SU-DHL-6 (cell line): Measurements from ENCODE around the gene EEF2.
"Not testable (repeated sequence)": the region's sequence is repeated elsewhere in the genome, so short reads cannot be mapped to it uniquely, and the experiment has no call there.

ENCODE experiments used
- H2AFZ ChIP-seq: fragments of 200-600 bp; sonication (generic); 2 replicates; pipeline ENCODE4 v1.6.1; 2014; ENCODE audit warnings: low read depth, mild to moderate bottlenecking, moderate library complexity, mixed read lengths, antibody characterized with exemption, low read length; ENCODE audit not compliant: severe bottlenecking
- H3F3A ChIP-seq: fragments of 200-600 bp; shearing (Covaris generic); 2 replicates; pipeline ENCODE4 v1.6.0; 2016; ENCODE audit warnings: antibody characterized with exemption, mild to moderate bottlenecking; ENCODE audit not compliant: insufficient read depth
- H3K27ac ChIP-seq: fragments of 200-600 bp; sonication (generic); 2 replicates; pipeline ENCODE4 v1.5.1; 2016; ENCODE audit warnings: low read depth, mild to moderate bottlenecking, low read length, moderate library complexity, mixed read lengths
- H3K27me3 ChIP-seq: fragments of 200-600 bp; sonication (generic), shearing (Covaris generic); 2 replicates; pipeline ENCODE4 v1.6.0; 2014; ENCODE audit warnings: mild to moderate bottlenecking, low read length
- H3K36me3 ChIP-seq: fragments of 200-600 bp; sonication (generic); 2 replicates; pipeline ENCODE4 v1.6.1; 2014; ENCODE audit warnings: mild to moderate bottlenecking, low read length, mixed read lengths
- H3K4me2 ChIP-seq: fragments of 300-600, 200-600 bp; shearing (Covaris generic), sonication (generic); 2 replicates; pipeline ENCODE4 v1.6.0; 2014; ENCODE audit warnings: low read length, low read depth, mild to moderate bottlenecking; ENCODE audit not compliant: poor library complexity, severe bottlenecking
- H3K4me3 ChIP-seq: fragments of 200-600 bp; sonication (generic); 2 replicates; pipeline ENCODE4 v1.5.1; 2014; ENCODE audit warnings: antibody characterized with exemption, low read length, mild to moderate bottlenecking, mixed read lengths; ENCODE audit not compliant: insufficient read depth, poor library complexity, severe bottlenecking
- H3K79me2 ChIP-seq: fragments of 200-600 bp; sonication (generic); 2 replicates; pipeline ENCODE4 v1.6.1; 2014; ENCODE audit warnings: mild to moderate bottlenecking, low read length, moderate library complexity; ENCODE audit not compliant: insufficient read depth
- H3K9ac ChIP-seq: fragments of 200-600 bp; sonication (generic); 2 replicates; pipeline ENCODE4 v1.7.0; 2014; ENCODE audit warnings: mild to moderate bottlenecking, low read length
- H3K9me2 ChIP-seq: fragments of 200-600 bp; sonication (generic); replicated peaks from 2 replicates; pipeline ENCODE4 v1.6.1; 2014; ENCODE audit warnings: low read length; ENCODE audit not compliant: insufficient read depth
- H3K9me3 ChIP-seq: fragments of 200-600 bp; sonication (generic); 2 replicates; pipeline ENCODE4 v1.6.1; 2014; ENCODE audit warnings: low read length, mixed read lengths; ENCODE audit not compliant: insufficient read depth
- H4K20me1 ChIP-seq: fragments of 200-600 bp; sonication (generic); 2 replicates; pipeline ENCODE4 v1.6.1; 2014; ENCODE audit warnings: low read depth, mild to moderate bottlenecking, antibody characterized with exemption, low read length, moderate library complexity, mixed read lengths
- CTCF ChIP-seq: fragments of 200-600 bp; sonication (generic); IDR thresholded peaks from one replicate; pipeline ENCODE4 v1.5.1; 2017; ENCODE audit warnings: antibody characterized with exemption, mild to moderate bottlenecking, low read length, moderate library complexity; ENCODE audit not compliant: insufficient read depth, poor library complexity, severe bottlenecking
- EZH2phosphoT487 ChIP-seq: fragments of 200-600 bp; sonication (generic), shearing (Covaris generic); conservative IDR thresholded peaks from 2 replicates; pipeline ENCODE4 v1.6.1; 2018; ENCODE audit warnings: mild to moderate bottlenecking, antibody characterized with exemption, low read length, moderate library complexity, mixed read lengths

The EEF2 gene

DNA sequence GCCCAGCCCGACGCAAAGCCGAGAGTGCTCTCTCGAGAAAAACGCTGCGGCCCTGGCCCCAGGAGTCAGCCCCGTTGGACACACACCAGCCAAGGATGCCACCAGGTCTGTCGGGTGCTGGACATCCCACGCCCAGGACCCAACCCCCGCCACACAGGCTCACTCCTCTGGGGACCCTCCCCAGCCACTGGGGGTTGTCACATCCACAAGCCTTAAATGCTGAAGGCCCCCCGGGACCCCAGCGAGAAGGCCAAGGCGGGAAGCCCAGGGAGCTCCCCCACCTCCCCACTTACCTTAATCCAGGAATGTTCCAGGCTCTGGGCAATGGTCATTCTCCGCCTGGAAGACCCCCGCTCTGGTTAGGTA lies 25.5 kb downstream of the EEF2 start:
- H3K36me3 ChIP-seq = no peaks in the 10 kb centered on the region
- no peak overlapping the region for H3K4me2 ChIP-seq
- no peaks in the 10 kb centered on the region for H4K20me1 ChIP-seq

DNA sequence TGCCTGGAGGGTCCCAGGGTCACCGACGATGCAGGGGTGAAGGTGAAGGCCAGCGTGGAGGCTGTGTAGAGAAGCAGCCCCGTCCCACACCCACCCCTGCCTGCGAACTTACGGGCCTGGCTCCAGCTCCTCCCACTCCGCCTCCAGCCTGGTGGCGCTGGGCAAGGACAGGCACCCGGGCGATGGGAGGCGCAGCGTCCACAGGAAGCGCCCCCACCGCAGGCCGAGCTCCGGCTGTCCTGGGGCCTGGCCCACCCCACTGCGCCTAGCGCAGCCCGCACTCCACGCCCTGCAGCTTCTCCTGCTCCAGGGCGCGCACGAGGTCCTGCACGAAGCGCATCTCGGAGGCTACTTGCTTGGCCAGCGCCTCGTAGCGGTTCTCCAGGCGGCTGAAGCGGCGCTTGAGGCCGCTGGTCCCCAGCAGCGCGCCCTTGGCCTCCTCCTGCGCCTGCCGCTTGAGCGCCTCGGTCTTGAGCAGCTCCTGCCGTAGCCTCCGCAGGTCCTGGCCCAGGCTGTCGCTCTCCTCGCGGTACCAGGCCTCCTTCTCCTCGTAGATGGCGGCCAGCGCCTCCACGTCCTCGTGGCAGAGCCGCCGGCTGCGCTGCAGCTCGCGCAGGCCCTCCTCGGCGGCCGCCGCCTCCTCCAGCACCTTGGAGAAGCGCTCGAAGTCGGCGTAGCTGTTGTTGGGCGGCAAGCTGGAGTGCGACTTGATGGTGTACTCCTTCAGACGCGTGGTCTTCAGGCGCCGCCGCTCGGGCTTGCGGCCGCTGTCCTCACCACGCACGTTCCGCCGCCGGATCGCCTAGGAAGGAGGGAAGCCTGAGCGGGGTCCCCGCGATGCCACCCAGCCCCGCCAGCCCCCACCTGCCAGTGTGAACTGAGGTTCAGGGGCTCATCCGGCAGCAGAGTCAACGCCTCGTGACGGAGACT lies 26.2 kb downstream of the EEF2 start:
- no peaks in the 10 kb centered on the region for H3K9me2 ChIP-seq
- H3K4me3 ChIP-seq = no peak overlapping the region
- no peak overlapping the region for H3K4me2 ChIP-seq
- no peaks in the 10 kb centered on the region for H3K36me3 ChIP-seq
- no peaks in the 10 kb centered on the region for H3K9me3 ChIP-seq
- H3F3A ChIP-seq = no peaks in the 10 kb centered on the region
- no peak for TF ChIP-seq CTCF
- TF ChIP-seq EZH2phosphoT487 = no peak
- no peaks in the 10 kb centered on the region for H4K20me1 ChIP-seq
- H2AFZ ChIP-seq = no peak overlapping the region
- H3K27me3 ChIP-seq = no peaks in the 10 kb centered on the region
- no peak overlapping the region for H3K27ac ChIP-seq
- no peaks in the 10 kb centered on the region for H3K79me2 ChIP-seq
- H3K9ac ChIP-seq = no peak overlapping the region

More for the DNA sequence above, 25.5 kb downstream of the EEF2 start:
- H3K79me2 ChIP-seq = no peaks in the 10 kb centered on the region
- H3K27me3 ChIP-seq = no peaks in the 10 kb centered on the region
- no peak overlapping the region for H3K9ac ChIP-seq
- H3K27ac ChIP-seq = no peak overlapping the region
- H2AFZ ChIP-seq = no peak overlapping the region
- H3K9me2 ChIP-seq = no peaks in the 10 kb centered on the region
- no peaks in the 10 kb centered on the region for H3K9me3 ChIP-seq
- H3F3A ChIP-seq = no peaks in the 10 kb centered on the region
- TF ChIP-seq EZH2phosphoT487 (no peak), CTCF (no peak)
- no peak overlapping the region for H3K4me3 ChIP-seq

GRCh38 chr19:3955688-3956087 lies 29.6 kb downstream of the EEF2 start:
- Histone ChIP-seq H3K9ac (no peak overlapping the region), H3K79me2 (no peaks in the 10 kb centered on the region), H3F3A (no peaks in the 10 kb centered on the region), H3K27me3 (no peaks in the 10 kb centered on the region), H3K4me3 (no peak overlapping the region), H3K27ac (no peak overlapping the region), H2AFZ (no peak overlapping the region), H3K9me2 (no peaks in the 10 kb centered on the region), H3K36me3 (no peaks in the 10 kb centered on the region), H3K4me2 (no peak overlapping the region), H4K20me1 (no peaks in the 10 kb centered on the region), H3K9me3 (no peaks in the 10 kb centered on the region)
- TF ChIP-seq CTCF (no peak), EZH2phosphoT487 (no peak)

GRCh38 chr19:3955276-3955675 lies 30.0 kb downstream of the EEF2 start:
- H4K20me1 ChIP-seq, H3K27ac ChIP-seq, H3K27me3 ChIP-seq, H3K9me3 ChIP-seq, H3F3A ChIP-seq, H2AFZ ChIP-seq, H3K4me3 ChIP-seq, H3K4me2 ChIP-seq, H3K9ac ChIP-seq, H3K79me2 ChIP-seq, H3K36me3 ChIP-seq, H3K9me2 ChIP-seq: not testable (repeated sequence)
